H1 (cell line): ENCODE data around the gene TBC1D7. TPM values are rescaled to one million over a fixed set of nuclear protein-coding genes. Genes with fewer than 3 reads are reported as not detected.

ENCODE experiments used
- CTCF ChIA-PET: fragments of 300-600 bp; sonication (Branson Sonifier 250); formaldehyde crosslinking; loops from one replicate; lab custom pipeline; 2021; ENCODE audit not compliant: partially characterized antibody; lab: Charles Lee
- POLR2A ChIA-PET: fragments of 300-600 bp; sonication (Branson Sonifier 250); formaldehyde crosslinking; loops from one replicate; lab custom pipeline; 2021; ENCODE audit warnings: inconsistent platforms; ENCODE audit not compliant: partially characterized antibody; lab: Charles Lee
- DNase-seq, 2 experiments: peaks; one replicate each; pipeline versions ENCODE4 v3.0.0 to v3.0.0-alpha.2; 2010 to 2022; ENCODE audit warnings: low spot score in 2 of 2, low read depth in 1 of 2, mixed read lengths in 1 of 2
- FAIRE-seq: peaks from 2 replicates; lab custom pipeline; 2011; peaks lifted over from hg19 to GRCh38; lab: Jason Lieb, UNC
- H2AFZ ChIP-seq: 2 replicates; pipeline ENCODE4 v1.8.1; 2012; ENCODE audit warnings: low read length, inconsistent platforms
- H2AK5ac ChIP-seq: 2 replicates; pipeline ENCODE4 v1.6.1; 2013; ENCODE audit warnings: low read depth, low read length
- H2BK120ac ChIP-seq: replicated peaks from 2 replicates; pipeline ENCODE3; 2013; ENCODE audit warnings: low read depth, low read length, inconsistent platforms
- H2BK12ac ChIP-seq: 2 replicates; pipeline ENCODE4 v1.6.1; 2013; ENCODE audit warnings: low read depth, low read length
- H2BK15ac ChIP-seq: 2 replicates; pipeline ENCODE4 v1.6.1; 2013; ENCODE audit warnings: low read length
- H2BK20ac ChIP-seq: 2 replicates; pipeline ENCODE4 v1.6.1; 2013; ENCODE audit warnings: low read length
- H2BK5ac ChIP-seq: 2 replicates; pipeline ENCODE4 v1.6.1; 2013; ENCODE audit warnings: low read depth, low read length
- H3K14ac ChIP-seq: 2 replicates; pipeline ENCODE4 v1.6.1; 2013; ENCODE audit warnings: inconsistent platforms; ENCODE audit not compliant: insufficient read length
- H3K18ac ChIP-seq: 2 replicates; pipeline ENCODE4 v1.6.1; 2013; ENCODE audit warnings: low read length; ENCODE audit errors: extremely low read depth
- H3K23ac ChIP-seq: 2 replicates; pipeline ENCODE4 v1.6.1; 2013; ENCODE audit warnings: inconsistent platforms; ENCODE audit not compliant: insufficient read length
- H3K23me2 ChIP-seq: 2 replicates; pipeline ENCODE4 v1.6.1; 2013; ENCODE audit warnings: low read depth, low read length
- H3K27ac ChIP-seq: 2 replicates; pipeline ENCODE4 v1.6.1; 2011; ENCODE audit warnings: low read depth, low read length, inconsistent platforms
- H3K27me3 ChIP-seq, 4 experiments: replicated peaks in 1 of 4; 1 replicate in 1 of 4; 2 replicates in 3 of 4; pipeline versions ENCODE4 v1.6.1 to v1.8.1; 2011 to 2013; ENCODE audit warnings: low read length in 3 of 4, mild to moderate bottlenecking in 3 of 4, inconsistent platforms in 2 of 4, mixed read lengths in 2 of 4, moderate library complexity in 1 of 4; ENCODE audit not compliant: control insufficient read depth in 3 of 4, insufficient read depth in 3 of 4; ENCODE audit errors: extremely low read depth in 1 of 4
- H3K36me3 ChIP-seq, 4 experiments: 2 replicates each; pipeline versions ENCODE4 v1.6.1 to v1.8.1; 2011 to 2013; ENCODE audit warnings: mild to moderate bottlenecking in 4 of 4, low read length in 3 of 4, moderate library complexity in 2 of 4, control low read depth in 1 of 4, inconsistent platforms in 1 of 4; ENCODE audit not compliant: insufficient read depth in 4 of 4, control insufficient read depth in 2 of 4
- H3K4ac ChIP-seq: replicated peaks from 2 replicates; pipeline ENCODE3; 2013; ENCODE audit warnings: low read length, low read depth, mixed read lengths, inconsistent platforms; ENCODE audit not compliant: insufficient read length
- H3K4me1 ChIP-seq, 4 experiments: replicated peaks in 1 of 4; 1 replicate in 1 of 4; 2 replicates in 3 of 4; pipeline versions ENCODE4 v1.6.1 to v1.8.1; 2011 to 2013; ENCODE audit warnings: low read length in 3 of 4, inconsistent platforms in 2 of 4, mixed read lengths in 1 of 4; ENCODE audit not compliant: insufficient read depth in 4 of 4, control insufficient read depth in 3 of 4
- H3K4me2 ChIP-seq, 2 experiments: 2 replicates each; pipeline versions ENCODE4 v1.6.1 to v1.8.1; 2011 to 2013; ENCODE audit warnings: low read depth in 2 of 2, low read length in 2 of 2, control low read depth in 1 of 2, inconsistent platforms in 1 of 2, mild to moderate bottlenecking in 1 of 2; ENCODE audit not compliant: insufficient read depth in 1 of 2
- H3K4me3 ChIP-seq, 4 experiments: fragments of 200-600, 300-600 bp in 1 of 4; sonication (generic), shearing (Covaris generic), sonication (Bioruptor Twin) in 1 of 4; 2 replicates each; pipeline versions ENCODE4 v1.5.1 to v1.8.1; 2011 to 2016; ENCODE audit warnings: low read length in 4 of 4, low read depth in 3 of 4, control low read depth in 2 of 4, inconsistent platforms in 2 of 4, mild to moderate bottlenecking in 2 of 4, mixed read lengths in 1 of 4, moderate library complexity in 1 of 4; ENCODE audit not compliant: insufficient read depth in 2 of 4; ENCODE audit errors: extremely low read depth in 1 of 4
- H3K56ac ChIP-seq: replicated peaks from 2 replicates; pipeline ENCODE3; 2013; ENCODE audit warnings: low read depth, mild to moderate bottlenecking, mixed read lengths, low read length, inconsistent platforms; ENCODE audit not compliant: insufficient read length
- H3K79me1 ChIP-seq: 2 replicates; pipeline ENCODE4 v1.6.1; 2013; ENCODE audit warnings: low read depth, low read length, control low read depth
- H3K79me2 ChIP-seq, 2 experiments: 2 replicates each; pipeline versions ENCODE4 v1.6.1 to v1.8.1; 2012 to 2013; ENCODE audit warnings: low read length in 2 of 2, mild to moderate bottlenecking in 2 of 2, inconsistent platforms in 1 of 2; ENCODE audit not compliant: insufficient read depth in 2 of 2, control insufficient read depth in 1 of 2
- H3K9ac ChIP-seq, 4 experiments: replicated peaks in 1 of 4; 1 replicate in 1 of 4; 2 replicates in 3 of 4; pipeline versions ENCODE4 v1.6.1 to v1.8.1; 2011 to 2013; ENCODE audit warnings: low read depth in 3 of 4, low read length in 3 of 4, control low read depth in 2 of 4, mild to moderate bottlenecking in 2 of 4, moderate library complexity in 2 of 4, inconsistent platforms in 1 of 4; ENCODE audit errors: extremely low read depth in 1 of 4
- H3K9me3 ChIP-seq, 2 experiments: 2 replicates each; pipeline versions ENCODE4 v1.6.1 to v1.8.1; 2012 to 2013; ENCODE audit warnings: mild to moderate bottlenecking in 2 of 2, moderate library complexity in 2 of 2, control low read depth in 1 of 2, inconsistent platforms in 1 of 2, low read depth in 1 of 2, low read length in 1 of 2, mixed read lengths in 1 of 2; ENCODE audit not compliant: insufficient read depth in 2 of 2
- H4K20me1 ChIP-seq, 2 experiments: replicated peaks in 1 of 2; 2 replicates each; pipeline versions ENCODE3 to v1.8.1; 2011 to 2013; ENCODE audit warnings: inconsistent platforms in 2 of 2, low read length in 2 of 2, mild to moderate bottlenecking in 1 of 2; ENCODE audit not compliant: insufficient read depth in 2 of 2, control insufficient read depth in 1 of 2
- H4K5ac ChIP-seq: 2 replicates; pipeline ENCODE4 v1.6.1; 2013; ENCODE audit warnings: low read length, low read depth, mixed read lengths, inconsistent platforms; ENCODE audit not compliant: insufficient read length
- H4K8ac ChIP-seq: 2 replicates; pipeline ENCODE4 v1.8.0; 2013; ENCODE audit warnings: mild to moderate bottlenecking, moderate library complexity, low read length, inconsistent platforms; ENCODE audit not compliant: insufficient read depth; ENCODE audit errors: extremely low read depth
- H4K91ac ChIP-seq: replicated peaks from 2 replicates; pipeline ENCODE3; 2013; ENCODE audit warnings: low read length, mixed read lengths, inconsistent platforms; ENCODE audit not compliant: insufficient read length
- KDM1A ChIP-seq: fragments of 200-600, 300-600 bp; sonication (generic); IDR thresholded peaks from 2 replicates; pipeline ENCODE4 v1.7.1; 2016; ENCODE audit warnings: mild to moderate bottlenecking, low read length, borderline replicate concordance
- WGBS, 2 experiments: shearing (Covaris generic) in 1 of 2; methylation state at CpG; one replicate each; pipeline versions ENCODE4 v1.1.6 to v1.1.7; 2013 to 2015; ENCODE audit warnings: low lambda C conversion rate in 2 of 2, mixed read lengths in 2 of 2, inconsistent platforms in 1 of 2, low coverage in 1 of 2, missing lambda C conversion rate in 1 of 2; ENCODE audit not compliant: insufficient replicate concordance in 2 of 2, insufficient coverage in 1 of 2, insufficient read length in 1 of 2; ENCODE audit errors: extremely low coverage in 1 of 2, missing lambda C conversion rate in 1 of 2; 5-methylcytosine and 5-hydroxymethylcytosine counted together
- polyA plus RNA-seq, 7 experiments: library from polyadenylated mRNA; depleted of rRNA in 3 of 7; stranded (reverse) in 5 of 7; unstranded in 2 of 7; fragments of >200 nt in 5 of 7; fragments of 200-250 nt in 2 of 7; gene quantifications; 1 replicate in 5 of 7; 2 replicates in 1 of 7; 4 replicates in 1 of 7; pipeline versions ENCODE4 v1.2.1 to v1.2.3, GENCODE V29; 2011 to 2013; ENCODE audit warnings: missing spikeins in 2 of 7, mixed read lengths in 2 of 7
- total RNA-seq: library from RNA; stranded (reverse); fragmentation: NEBNext Ultra II Directional; extraction: Animal tissue kit (Norgen Biotek cat#: 25700); gene quantifications from 2 replicates; pipeline ENCODE4 v1.2.1, GENCODE V29; 2021

Gene TBC1D7
- total and polyA plus RNA-seq, 2 of the 8 experiments (the other 6 are each of a cell fraction or from before 2014, with no cell fraction given), result 46.1 to 55.2 TPM

DNA sequence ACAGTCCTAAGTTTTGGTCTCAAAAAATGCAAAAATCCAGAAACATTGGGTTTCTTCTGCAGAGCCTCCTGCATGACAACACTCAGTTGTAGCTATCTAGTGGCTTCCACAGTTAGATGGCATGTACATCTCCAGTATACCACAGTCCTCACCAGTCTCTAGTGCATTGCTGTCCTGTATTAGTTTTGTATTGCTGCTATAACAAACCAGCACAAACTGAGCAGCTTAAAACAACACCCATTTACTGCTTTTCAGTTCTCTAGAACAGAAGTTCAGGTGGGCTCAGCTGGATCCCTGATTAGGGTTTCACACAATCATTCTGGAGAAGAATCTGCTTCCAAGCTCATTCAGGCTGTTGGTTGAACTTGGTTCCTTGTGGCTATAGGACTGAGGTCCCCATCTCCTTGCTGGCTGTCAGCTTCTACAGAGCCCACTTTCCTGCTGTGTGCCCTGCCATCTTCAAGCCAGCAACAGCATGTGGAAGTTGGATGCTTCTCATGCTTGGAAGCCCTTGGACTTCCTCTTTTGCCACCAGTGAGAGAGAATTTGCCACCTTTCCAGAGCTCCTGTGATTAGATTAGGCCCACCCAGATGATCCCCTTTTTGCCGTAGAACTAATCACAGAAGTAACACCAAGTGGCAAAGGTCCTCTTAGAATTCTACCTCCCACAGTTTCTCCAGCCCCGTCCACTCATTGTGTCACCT is 48.9 kb upstream of the TBC1D7 start:
- H2BK5ac ChIP-seq, result no peak overlapping the region
- H2AFZ ChIP-seq, result no peak overlapping the region
- H3K9ac ChIP-seq, result no peak overlapping the region
- H4K91ac ChIP-seq, result no peak overlapping the region
- H4K8ac ChIP-seq, result no peak overlapping the region
- H3K4me3 ChIP-seq, result no peak overlapping the region; a peak in 1 of 8 replicates
- H3K9me3 ChIP-seq, result no peaks in the 10 kb centered on the region
- no peaks in the 10 kb centered on the region for H3K36me3 ChIP-seq
- no peak overlapping the region for H3K4ac ChIP-seq
- no peak overlapping the region for H2AK5ac ChIP-seq
- H2BK20ac ChIP-seq, result no peak overlapping the region
- no peaks in the 10 kb centered on the region for H3K27me3 ChIP-seq
- H3K23ac ChIP-seq, result no peak overlapping the region
- H3K79me2 ChIP-seq, result no peaks in the 10 kb centered on the region
- ChIA-PET POLR2A (no interaction called here), CTCF (interaction anchor here (1.0 to 1.6 kb wide), 2 partner anchors 37 to 195 kb away, joined by 3 read pairs; no protein-coding TSS in a partner anchor)
- H3K14ac ChIP-seq, result no peak overlapping the region
- no peak for TF ChIP-seq KDM1A
- no peak overlapping the region for H3K18ac ChIP-seq
- H4K20me1 ChIP-seq, result no peaks in the 10 kb centered on the region
- peaks cover 0 to 5% (median 3%) of the 10 kb centered on the region in 4 experiments; a peak in 3 of 7 replicates for H3K4me1 ChIP-seq
- no peak overlapping the region for H4K5ac ChIP-seq
- no peak overlapping the region for H3K4me2 ChIP-seq
- H3K27ac ChIP-seq, result no peak overlapping the region
- H3K23me2 ChIP-seq, result no peaks in the 10 kb centered on the region; the same call in 1 of the 2 replicates
- no peak overlapping the region for H2BK15ac ChIP-seq
- 91% methylated on average over 2 of the region's 2 CpGs; no CpG with 5 or more reads in 1 of the 2 experiments for WGBS, 2 experiments
- no peak overlapping the region for H2BK12ac ChIP-seq
- DNase-seq, result no peak
- H3K56ac ChIP-seq, result no peak overlapping the region
- no peak for FAIRE-seq
- H3K79me1 ChIP-seq, result no peaks in the 10 kb centered on the region
- H2BK120ac ChIP-seq, result no peak overlapping the region
